Thymus (tissue), 11 donors: ENCODE results near the gene TMEM106C. TPM values are rescaled to one million over a fixed set of nuclear protein-coding genes. Genes with fewer than 3 reads are reported as not detected.

ENCODE experiments used
- DNase-seq, 9 donors: peaks; one replicate each; pipeline ENCODE4 v3.0.0-alpha.2; 2013; ENCODE audit warnings: low spot score in 9 of 9, low read depth in 6 of 9, missing footprints in 1 of 9
- H3K27ac ChIP-seq, 2 donors: one replicate each; pipeline ENCODE4 v1.5.1; 2013; ENCODE audit warnings: control low read depth in 1 of 2, low read depth in 1 of 2, low read length in 1 of 2, mild to moderate bottlenecking in 1 of 2, moderate library complexity in 1 of 2
- H3K27me3 ChIP-seq, 2 donors: one replicate each; pipeline ENCODE4 v1.5.1; 2013; ENCODE audit warnings: low read length in 1 of 2; ENCODE audit not compliant: control insufficient read depth in 2 of 2, insufficient read depth in 1 of 2
- H3K36me3 ChIP-seq, 2 donors: one replicate each; pipeline ENCODE4 v1.5.1; 2013; ENCODE audit warnings: low read length in 1 of 2, mild to moderate bottlenecking in 1 of 2, moderate library complexity in 1 of 2; ENCODE audit not compliant: control insufficient read depth in 2 of 2, insufficient read depth in 2 of 2
- H3K4me1 ChIP-seq, 2 donors: one replicate each; pipeline ENCODE4 v1.5.1; 2013; ENCODE audit warnings: low read length in 2 of 2; ENCODE audit not compliant: control insufficient read depth in 2 of 2, insufficient read depth in 2 of 2
- H3K4me3 ChIP-seq, 2 donors: one replicate each; pipeline ENCODE4 v1.5.1; 2013; ENCODE audit warnings: low read length in 2 of 2, control low read depth in 1 of 2, mild to moderate bottlenecking in 1 of 2
- H3K9me3 ChIP-seq, 2 donors: one replicate each; pipeline ENCODE4 v1.5.1; 2013; ENCODE audit warnings: low read length in 1 of 2, mild to moderate bottlenecking in 1 of 2; ENCODE audit not compliant: control insufficient read depth in 2 of 2, insufficient read depth in 1 of 2
- WGBS: extraction: QIAGEN DNeasy Blood & Tissue Kit; methylation state at CpG from one replicate; pipeline ENCODE4 v1.1.7; 2013; 5-methylcytosine and 5-hydroxymethylcytosine counted together
- polyA plus RNA-seq: library from polyadenylated mRNA; stranded (reverse); fragments of 200-250 nt; gene quantifications from one replicate; pipeline ENCODE4 v1.2.3, GENCODE V29; 2013
- total RNA-seq: library from RNA; stranded (reverse); fragments of 120-200 nt; gene quantifications from one replicate; pipeline ENCODE4 v1.2.4, GENCODE V29; 2013
- donor health status: healthy.

Gene TMEM106C
- total and polyA plus RNA-seq, 2 donors: 25.5 to 82.1 TPM

GRCh38 chr12:47993491-47993890 is 30.1 kb downstream of the TMEM106C start:
- no peak for DNase-seq
- WGBS: 97% methylated on average over 5 of the region's 5 CpGs
- peaks cover 6 to 74% of the 10 kb centered on the region in 2 donors for H3K27me3 ChIP-seq

GRCh38 chr12:47995981-47996401 is 32.6 kb downstream of the TMEM106C start:
- no peak overlapping the region for H3K27ac ChIP-seq
- H3K4me1 ChIP-seq: peaks cover 0 to 3% of the 10 kb centered on the region in 2 donors
- no peak overlapping the region for H3K4me3 ChIP-seq
- peaks cover 25 to 85% of the 10 kb centered on the region in 2 donors for H3K27me3 ChIP-seq
- H3K9me3 ChIP-seq: no peaks in the 10 kb centered on the region
- no peak for DNase-seq
- 95% methylated on average over 4 of the region's 4 CpGs for WGBS
- no peaks in the 10 kb centered on the region for H3K36me3 ChIP-seq

More at GRCh38 chr12:47993491-47993890, 30.1 kb downstream of the TMEM106C start:
- H3K4me3 ChIP-seq: no peak overlapping the region
- no peaks in the 10 kb centered on the region for H3K36me3 ChIP-seq
- no peaks in the 10 kb centered on the region for H3K9me3 ChIP-seq
- H3K27ac ChIP-seq: no peak overlapping the region
- H3K4me1 ChIP-seq: peaks cover 5 to 22% of the 10 kb centered on the region in 2 donors

DNA sequence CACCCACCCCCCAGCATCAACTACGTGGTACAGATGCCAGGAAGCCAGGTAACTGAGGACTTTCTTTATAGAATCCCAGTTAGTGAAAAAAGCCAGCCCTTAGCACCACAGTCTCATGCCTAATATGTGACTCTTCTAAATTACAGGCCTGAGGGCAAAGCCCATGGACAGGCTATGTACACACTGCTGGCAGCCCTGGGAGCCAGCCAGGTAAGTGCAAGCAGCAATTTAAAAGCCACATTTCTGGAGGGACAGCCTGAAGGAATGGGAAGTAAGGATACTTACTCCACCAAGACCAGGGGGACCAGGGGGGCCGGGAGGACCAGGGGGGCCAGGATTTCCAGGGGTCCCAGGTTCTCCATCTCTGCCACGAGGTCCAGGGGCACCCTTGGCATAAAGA is 33.9 kb downstream of the TMEM106C start:
- Histone ChIP-seq H3K4me3 (no peak overlapping the region), H3K27ac (no peak overlapping the region), H3K9me3 (peaks cover 0 to 5% of the 10 kb centered on the region in 2 donors), H3K4me1 (peaks cover 2 to 13% of the 10 kb centered on the region in 2 donors), H3K27me3 (peaks cover 39 to 90% of the 10 kb centered on the region in 2 donors), H3K36me3 (no peaks in the 10 kb centered on the region)
- DNase-seq: no peak
- 65% methylated on average over 3 of the region's 3 CpGs for WGBS

DNA sequence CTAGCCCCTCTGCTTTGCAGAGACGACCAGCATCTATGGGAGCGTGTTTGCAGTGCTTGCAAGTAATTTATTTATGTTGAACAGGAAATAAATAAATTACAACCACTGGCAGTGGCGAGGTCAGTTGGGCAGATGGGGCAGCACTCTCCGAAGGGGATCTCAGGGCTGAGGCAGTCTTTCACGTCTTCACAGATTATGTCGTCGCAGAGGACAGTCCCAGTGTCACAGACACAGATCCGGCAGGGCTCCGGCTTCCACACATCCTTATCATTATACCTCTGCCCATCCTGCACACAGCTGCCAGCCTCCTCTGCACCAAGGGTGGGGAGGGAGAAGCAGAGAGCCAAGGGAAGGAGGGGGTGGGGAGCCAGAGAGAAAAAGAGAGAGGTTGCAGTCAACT is 36.4 kb downstream of the TMEM106C start:
- no peak overlapping the region for H3K27ac ChIP-seq
- no peak for DNase-seq
- peaks cover 58 to 94% of the 10 kb centered on the region in 2 donors for H3K27me3 ChIP-seq
- no peaks in the 10 kb centered on the region for H3K36me3 ChIP-seq
- H3K9me3 ChIP-seq: peaks cover 0 to 10% of the 10 kb centered on the region in 2 donors
- H3K4me3 ChIP-seq: no peak overlapping the region
- H3K4me1 ChIP-seq: peaks cover 7 to 30% of the 10 kb centered on the region in 2 donors
- 89% methylated on average over 9 of the region's 9 CpGs for WGBS

- 14% methylated on average over 18 of the region's 18 CpGs for WGBS
- Histone ChIP-seq H3K4me1 (peaks cover 7 to 33% of the 10 kb centered on the region in 2 donors), H3K27me3 (peaks cover 70 to 95% of the 10 kb centered on the region in 2 donors), H3K4me3 (peak overlapping the region in 1 of 2 donors; percentile 7), H3K27ac (no peak overlapping the region), H3K36me3 (no peaks in the 10 kb centered on the region), H3K9me3 (peaks cover 0 to 10% of the 10 kb centered on the region in 2 donors)
- no peak for DNase-seq
Observed at GRCh38 chr12:48000878-48001504, 37.6 kb downstream of the TMEM106C start.

DNA sequence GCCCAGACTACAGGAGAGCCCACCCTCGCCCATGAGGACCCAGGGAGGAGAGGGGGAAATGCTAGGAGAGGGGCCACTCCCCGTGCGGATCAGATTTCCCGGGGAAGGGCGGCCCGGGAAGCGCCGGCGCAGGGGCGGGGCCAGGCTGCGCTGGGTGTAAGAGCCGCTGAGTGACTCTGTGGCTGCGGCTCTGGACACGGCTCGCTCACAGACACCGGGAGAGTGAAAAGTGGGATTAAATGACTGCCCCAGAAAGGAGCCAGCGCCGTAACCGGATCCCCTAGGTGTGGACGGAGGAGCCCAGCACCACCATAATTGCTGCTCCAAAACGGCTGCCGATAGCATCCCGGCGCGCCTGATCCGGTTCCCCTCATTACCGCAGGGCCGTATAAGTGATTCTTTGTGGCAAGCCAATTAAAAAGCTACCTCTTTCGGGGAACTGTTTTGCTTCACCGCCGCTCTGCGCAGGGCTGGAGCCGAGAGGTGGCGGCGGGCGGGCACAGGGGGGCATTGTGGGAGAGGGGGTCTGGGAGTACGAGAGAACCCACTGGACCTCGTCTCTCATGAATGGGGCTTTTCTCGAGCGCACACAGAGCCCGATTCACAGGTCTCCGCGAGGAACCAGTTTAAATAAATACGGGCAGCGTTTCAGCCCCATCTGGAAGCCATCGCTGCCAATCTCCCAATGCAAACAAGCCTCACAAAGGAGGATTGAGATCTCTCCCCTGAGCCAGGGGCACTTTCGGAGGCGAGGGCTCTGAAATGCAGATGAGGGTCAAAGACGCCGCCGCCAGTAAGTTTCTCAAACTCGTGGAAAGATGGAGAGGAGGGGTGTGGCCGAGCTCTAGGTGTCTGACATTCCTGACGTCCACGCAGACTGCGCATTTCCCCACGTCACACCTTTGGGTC is 38.4 kb downstream of the TMEM106C start:
- Histone ChIP-seq H3K27ac (no peak overlapping the region), H3K4me1 (peaks cover 7 to 33% of the 10 kb centered on the region in 2 donors), H3K4me3 (peak overlapping the region in 1 of 2 donors; percentile 7), H3K9me3 (peaks cover 0 to 10% of the 10 kb centered on the region in 2 donors), H3K36me3 (no peaks in the 10 kb centered on the region), H3K27me3 (peaks cover 73 to 96% of the 10 kb centered on the region in 2 donors)
- 2% methylated on average over 57 of the region's 57 CpGs for WGBS
- no peak for DNase-seq

DNA sequence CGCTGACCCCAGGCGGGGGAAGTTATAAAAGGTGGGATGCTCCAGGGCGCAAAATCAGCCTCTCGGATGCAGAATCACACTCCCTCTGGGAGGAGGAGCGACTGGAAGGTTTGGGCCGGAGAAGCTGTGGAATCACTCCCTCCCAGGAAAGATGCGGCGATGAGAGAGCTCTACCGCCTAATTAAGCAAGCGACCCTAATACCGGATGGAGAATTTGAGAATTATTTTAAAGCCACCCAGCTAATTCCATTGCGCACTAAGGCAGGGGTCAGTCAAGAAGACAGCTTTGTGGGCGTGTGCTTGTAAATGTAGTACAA is 39.0 kb downstream of the TMEM106C start:
- Histone ChIP-seq H3K36me3 (no peaks in the 10 kb centered on the region), H3K27me3 (peaks cover 75 to 98% of the 10 kb centered on the region in 2 donors), H3K27ac (no peak overlapping the region), H3K4me1 (peaks cover 7 to 33% of the 10 kb centered on the region in 2 donors), H3K9me3 (peaks cover 0 to 10% of the 10 kb centered on the region in 2 donors), H3K4me3 (no peak overlapping the region)
- DNase-seq: no peak
- whole genome bisulfite sequencing: 8% methylated on average over 13 of the region's 13 CpGs

GRCh38 chr12:48002773-48003218 is 39.4 kb downstream of the TMEM106C start:
- Histone ChIP-seq H3K9me3 (peaks cover 0 to 10% of the 10 kb centered on the region in 2 donors), H3K27ac (no peak overlapping the region), H3K36me3 (no peaks in the 10 kb centered on the region), H3K4me1 (peaks cover 7 to 33% of the 10 kb centered on the region in 2 donors), H3K27me3 (peaks cover 76 to 98% of the 10 kb centered on the region in 2 donors), H3K4me3 (no peak overlapping the region)
- WGBS: 3% methylated on average over 26 of the region's 26 CpGs
- no peak for DNase-seq
